NCI-H2081 (cell line): ENCODE measurements around the gene BRD9.

Source experiments
- DNase-seq, 2 experiments: peaks; one replicate each; lab custom pipeline; 2025; lab: John Stamatoyannopoulos, UW

BRD9 gene

GRCh38 chr5:878125-878524 lies 14.5 kb downstream of the BRD9 start:
- no peak for DNase-seq

DNA sequence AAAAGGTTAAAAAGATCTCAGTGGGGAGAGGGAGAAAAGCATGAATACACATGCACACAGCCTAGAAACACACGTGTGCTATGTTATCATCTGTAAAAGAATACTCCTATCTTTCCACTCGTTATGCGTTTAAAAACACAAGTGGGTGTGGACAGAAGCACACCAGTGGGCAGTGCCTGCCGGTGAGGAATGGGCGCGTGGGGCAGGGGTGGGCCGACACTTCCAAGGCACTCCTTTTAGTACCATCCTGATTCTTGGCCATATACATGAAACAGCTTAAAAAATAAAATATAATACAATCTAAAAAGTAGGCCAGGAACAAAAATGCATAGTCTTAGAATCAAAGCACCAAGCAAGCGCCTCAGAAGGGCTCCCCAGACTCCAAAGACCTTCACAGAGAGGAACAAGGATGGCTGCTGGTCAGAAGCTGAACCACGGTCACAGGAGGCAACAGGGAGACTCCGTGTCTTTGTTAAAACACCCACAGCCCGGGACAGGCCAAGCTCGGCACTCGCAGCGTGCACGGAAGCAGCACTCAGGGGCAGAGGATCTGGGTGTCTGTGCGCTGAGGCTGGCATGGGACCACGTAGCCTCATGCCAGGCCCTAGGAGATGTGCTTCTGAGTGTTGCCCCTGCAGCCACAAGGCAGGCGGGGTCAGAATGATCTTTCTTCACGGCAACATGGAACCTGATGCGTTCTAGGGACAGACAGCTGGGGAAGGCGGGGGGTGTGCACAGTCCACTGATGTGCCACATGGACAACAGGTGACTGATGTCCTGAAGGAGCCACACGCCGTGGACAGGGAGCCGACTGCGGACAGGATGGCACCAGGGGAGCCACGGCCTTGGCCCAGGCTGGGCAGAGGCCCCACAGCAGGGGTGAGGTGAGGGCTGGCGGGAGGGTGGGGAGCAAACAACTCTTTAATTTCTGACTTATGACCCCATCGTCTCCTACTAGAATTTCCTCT lies 15.9 kb downstream of the BRD9 start:
- DNase-seq, result no peak

- no peak for DNase-seq
Observed at GRCh38 chr5:875931-876330, 16.7 kb downstream of the BRD9 start.

DNA sequence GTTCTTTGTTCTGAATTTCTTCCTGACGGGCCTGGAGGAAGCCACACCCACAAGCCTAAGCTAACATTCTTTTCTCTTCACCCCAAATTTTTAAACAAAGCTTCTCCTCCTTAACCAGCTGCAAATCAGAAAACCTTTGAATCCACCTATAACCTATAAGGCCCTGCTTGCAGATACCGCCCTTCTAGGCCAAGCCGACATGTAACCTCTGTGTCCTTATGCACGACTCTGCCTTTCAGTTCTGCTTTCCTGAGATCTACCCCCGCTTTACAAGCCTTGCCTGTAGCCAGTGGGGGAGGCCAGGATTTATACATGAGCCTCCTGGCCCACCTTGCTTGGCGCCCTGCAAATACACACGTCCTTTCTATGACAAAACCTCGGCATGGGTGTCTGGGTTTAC lies 19.3 kb downstream of the BRD9 start:
- DNase-seq, result no peak

DNA sequence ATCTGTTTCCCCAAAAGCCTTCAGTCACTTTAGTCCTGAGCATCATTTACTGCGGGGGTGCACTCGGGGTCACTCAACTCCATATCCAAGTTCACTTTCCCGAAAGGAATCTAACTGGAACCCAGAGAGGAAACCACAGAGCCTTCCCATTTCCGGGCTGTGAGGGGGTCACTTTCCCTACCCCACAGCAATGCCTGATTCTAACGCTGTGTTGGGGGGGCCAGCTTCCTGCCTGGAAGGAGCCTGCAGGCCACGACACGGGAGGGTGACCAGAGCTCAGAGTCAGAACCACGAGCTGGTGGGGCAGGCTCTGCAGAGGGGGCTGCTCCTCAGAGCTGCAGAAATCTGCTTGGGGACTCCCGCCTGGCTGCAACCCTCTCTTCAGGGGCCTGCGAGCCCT lies 20.3 kb downstream of the BRD9 start:
- no peak for DNase-seq

DNA sequence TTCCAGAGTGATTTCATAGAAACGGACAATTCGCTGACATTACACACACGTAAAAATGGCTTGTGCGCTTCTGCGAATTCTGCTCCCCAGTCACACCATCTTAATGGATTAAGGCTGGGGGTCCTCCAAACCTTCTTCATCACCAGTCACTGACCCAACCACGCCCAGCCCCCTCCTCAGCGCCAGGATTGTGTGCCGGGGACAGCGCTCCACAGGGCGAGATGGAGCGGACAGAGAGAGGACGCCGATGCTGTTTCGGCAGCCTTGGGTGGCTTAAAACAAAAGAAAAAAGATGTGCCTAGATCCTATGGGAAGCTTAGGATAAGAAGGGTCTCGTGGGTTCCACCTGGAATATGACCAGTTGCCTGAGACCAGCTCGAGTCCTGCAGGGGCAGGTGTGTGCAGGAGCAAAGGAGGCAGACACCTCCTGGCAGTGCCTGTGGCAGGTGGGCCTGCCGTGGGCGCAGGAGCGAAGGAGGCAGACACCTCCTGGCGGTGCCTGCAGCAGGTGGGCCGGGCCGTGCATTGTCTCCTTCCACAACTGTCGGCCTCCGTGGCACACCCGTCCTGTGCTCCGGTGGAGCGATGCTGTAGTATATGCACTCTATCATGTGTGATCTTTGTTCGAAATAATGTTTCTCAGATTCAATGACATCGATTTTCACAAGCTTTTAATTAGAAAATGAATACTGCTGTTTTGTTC lies 20.9 kb downstream of the BRD9 start:
- no peak for DNase-seq

- DNase-seq, result no peak
Observed at GRCh38 chr5:870956-871355, 21.6 kb downstream of the BRD9 start.

GRCh38 chr5:868428-869135 lies 24.0 kb downstream of the BRD9 start:
- DNase-seq, result no peak

DNA sequence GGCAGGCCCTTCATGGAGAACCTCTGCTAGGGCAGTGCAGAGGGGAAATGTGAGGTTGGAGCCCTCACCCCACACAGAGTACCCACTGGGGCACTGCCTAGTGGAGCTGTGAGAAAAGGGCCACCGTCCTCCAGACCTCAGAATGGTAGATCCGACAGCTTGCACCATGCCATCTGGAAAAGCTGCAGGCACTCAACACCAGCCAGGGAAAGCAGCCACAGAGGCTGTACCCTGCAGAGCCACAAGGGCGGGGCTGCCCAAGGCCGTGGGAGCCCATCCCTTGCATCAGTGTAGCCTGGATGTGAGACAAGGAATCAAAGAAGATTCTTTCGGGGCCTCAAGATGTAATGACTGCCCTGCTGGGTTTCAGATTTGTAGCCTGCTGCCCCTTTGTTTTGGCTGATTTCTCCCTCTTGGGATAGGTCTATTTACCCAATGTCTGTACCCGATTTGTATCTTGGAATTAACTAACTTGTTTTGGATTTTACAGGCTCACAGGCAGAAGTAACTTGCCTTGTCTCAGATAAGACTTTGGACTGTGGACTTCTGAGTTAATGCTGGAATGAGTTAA lies 25.2 kb downstream of the BRD9 start:
- no peak for DNase-seq

DNA sequence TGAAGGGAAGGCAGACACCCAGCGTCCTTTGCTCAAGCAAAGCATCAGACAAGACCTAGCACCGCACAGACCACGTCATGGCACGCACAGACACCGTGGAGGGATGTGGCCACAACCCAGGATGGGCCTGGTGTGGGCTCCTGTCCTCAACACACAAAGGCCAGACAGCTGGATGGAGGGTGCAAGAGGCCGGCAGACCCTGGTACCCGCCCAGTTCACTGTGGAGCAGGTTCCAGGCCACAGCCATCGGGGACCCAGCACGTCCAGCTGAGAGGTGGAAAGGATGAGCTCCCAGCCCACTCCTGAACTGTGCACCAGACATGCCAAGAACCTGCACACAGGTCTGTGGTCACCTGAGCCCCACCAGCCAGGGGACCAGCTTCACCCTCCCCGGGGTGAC lies 26.8 kb downstream of the BRD9 start:
- DNase-seq, result no peak

DNA sequence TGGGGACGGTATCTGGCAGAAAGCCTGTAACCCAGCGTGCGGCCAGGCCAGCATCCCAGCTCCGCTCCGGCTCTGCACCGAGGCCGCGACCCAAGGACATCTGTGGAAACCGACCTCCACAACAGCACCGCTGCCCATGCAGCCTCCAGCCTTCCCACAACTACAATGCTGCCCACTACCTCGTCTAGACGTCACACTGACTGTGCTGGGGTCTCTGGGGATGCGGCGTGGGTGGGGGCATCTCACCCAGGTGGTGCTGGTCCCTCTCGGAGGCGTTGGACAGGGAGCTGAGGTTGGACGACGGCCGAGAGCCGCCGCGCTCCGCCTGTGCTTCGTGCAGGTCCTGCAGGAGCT lies 27.5 kb downstream of the BRD9 start:
- no peak for DNase-seq

DNA sequence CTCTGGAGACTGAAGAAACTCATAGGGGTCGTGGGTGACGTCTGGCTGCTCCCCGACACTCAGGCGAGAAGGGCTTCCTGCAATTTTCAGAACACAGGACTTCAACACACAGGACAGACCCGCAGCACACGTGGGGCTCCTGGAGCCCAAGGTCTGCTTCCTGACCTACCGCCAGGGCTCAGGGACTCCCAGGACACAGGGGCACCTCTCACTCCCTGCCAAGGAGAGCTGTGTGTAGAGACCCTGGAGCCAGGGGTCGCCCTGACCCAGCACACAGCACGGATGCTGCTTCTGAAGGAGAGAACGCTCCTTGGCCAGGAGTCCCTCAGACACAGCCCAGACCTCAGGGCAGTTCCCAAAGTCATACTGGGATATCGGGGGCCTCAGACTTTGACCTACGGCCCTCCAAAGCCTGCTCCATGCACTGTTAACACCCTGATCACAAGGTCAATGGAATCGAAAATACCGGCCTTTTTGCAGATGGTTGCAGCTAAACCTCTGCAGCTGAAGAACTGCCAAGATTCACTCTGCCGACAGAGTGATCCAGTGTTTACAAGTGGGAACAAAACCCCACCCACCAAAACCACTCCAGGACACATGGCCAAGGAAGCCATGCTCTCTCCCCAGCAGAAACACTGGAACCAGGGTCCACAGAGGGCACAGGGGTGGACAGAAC lies 28.0 kb downstream of the BRD9 start:
- no peak for DNase-seq

GRCh38 chr5:863244-863805 lies 29.3 kb downstream of the BRD9 start:
- no peak for DNase-seq

- DNase-seq, result no peak
Observed at GRCh38 chr5:862367-863243, 30.0 kb downstream of the BRD9 start.

- no peak for DNase-seq
Observed at GRCh38 chr5:861442-862366, 30.9 kb downstream of the BRD9 start.

GRCh38 chr5:860506-861150 lies 32.0 kb downstream of the BRD9 start:
- DNase-seq, result no peak

DNA sequence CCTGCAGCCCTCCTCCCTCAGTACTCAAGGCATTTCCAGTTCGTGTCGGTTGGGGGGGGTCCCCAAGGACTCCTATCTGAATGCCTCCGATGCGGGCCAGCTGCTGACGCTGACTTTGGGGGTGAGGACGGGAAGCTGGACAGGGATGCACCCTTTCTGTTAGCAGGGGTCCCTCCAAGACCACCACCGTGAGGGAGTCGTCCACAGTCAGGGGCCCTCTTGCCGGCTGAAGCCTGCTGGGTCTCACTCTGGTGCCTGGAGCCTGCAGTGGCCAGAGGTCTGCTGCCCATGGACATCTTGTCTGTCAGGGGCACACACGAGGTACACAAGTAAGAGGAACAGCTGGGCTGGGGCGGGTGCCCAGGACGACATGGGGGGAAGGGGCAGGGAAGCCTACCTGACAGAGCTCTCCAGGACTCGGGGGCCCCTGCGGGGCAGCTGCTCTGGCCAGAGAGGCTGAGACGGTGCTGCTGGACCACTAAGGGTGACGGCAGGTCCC lies 32.8 kb downstream of the BRD9 start:
- no peak for DNase-seq

DNA sequence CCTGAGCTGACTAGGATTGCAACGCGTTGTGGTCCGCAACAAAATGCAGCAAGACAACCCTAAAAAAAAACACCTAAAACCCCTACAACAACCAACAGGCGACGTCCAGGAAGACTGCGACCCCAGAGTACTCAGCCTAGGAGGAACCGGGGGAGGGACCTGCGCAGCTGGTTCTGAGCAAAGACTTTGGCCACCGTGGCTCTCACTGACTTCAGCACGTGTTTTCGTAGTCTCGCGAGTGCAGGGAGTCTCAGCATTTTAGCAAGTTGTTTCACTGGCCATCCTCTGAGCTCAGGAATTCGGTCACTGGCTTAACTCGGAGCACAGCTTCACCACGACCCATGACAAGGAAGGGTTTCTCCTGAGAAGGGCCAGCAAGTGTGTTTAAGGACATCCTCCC lies 33.2 kb downstream of the BRD9 start:
- DNase-seq, result no peak

GRCh38 chr5:858726-859125 lies 33.9 kb downstream of the BRD9 start:
- DNase-seq, result no peak
